Stimulated activated CD8-positive, alpha-beta memory T cell treated with anti-CD3 and anti-CD28 coated beads, Interleukin-4, amount 100 ng/mL, for 4 hours (primary cell): ENCODE results near the gene BTBD9.

Experiments
- DNase-seq, 2 donors: peaks; one replicate each; pipeline ENCODE4 v3.0.0-alpha.2; 2020; ENCODE audit warnings: low read depth in 2 of 2, low spot score in 1 of 2

BTBD9 gene

GRCh38 chr6:38639498-38640215 lies at the start of gene BTBD9:
Gene BTBD9, minus strand, starts transcription at chr6:38639929.
- peak; percentile 49 to 53 for DNase-seq

GRCh38 chr6:38688579-38689087 lies 48.9 kb upstream of the BTBD9 start:
- no peak for DNase-seq

- DNase-seq = no peak
Measured at GRCh38 chr6:38687549-38687948, 47.8 kb upstream of the BTBD9 start.

GRCh38 chr6:38687043-38687353 lies 47.3 kb upstream of the BTBD9 start:
- no peak for DNase-seq

GRCh38 chr6:38686270-38687042 lies 46.7 kb upstream of the BTBD9 start:
- no peak for DNase-seq

- DNase-seq = no peak
Measured at GRCh38 chr6:38684904-38685303, 45.2 kb upstream of the BTBD9 start.

- no peak for DNase-seq
Measured at GRCh38 chr6:38684237-38684636, 44.5 kb upstream of the BTBD9 start.

GRCh38 chr6:38681850-38682249 lies 42.1 kb upstream of the BTBD9 start:
- DNase-seq = no peak

GRCh38 chr6:38679668-38680067 lies 39.9 kb upstream of the BTBD9 start:
- DNase-seq = no peak

GRCh38 chr6:38678178-38678760 lies 38.5 kb upstream of the BTBD9 start:
- DNase-seq = no peak

- DNase-seq = no peak
Measured at GRCh38 chr6:38676974-38677544, 37.3 kb upstream of the BTBD9 start.

- DNase-seq = no peak
Measured at GRCh38 chr6:38676236-38676973, 36.7 kb upstream of the BTBD9 start.

- DNase-seq = no peak
Measured at GRCh38 chr6:38673397-38674165, 33.9 kb upstream of the BTBD9 start.

- DNase-seq = no peak
Measured at GRCh38 chr6:38671885-38672467, 32.2 kb upstream of the BTBD9 start.

GRCh38 chr6:38658418-38659167 lies 18.9 kb upstream of the BTBD9 start:
- DNase-seq = no peak

GRCh38 chr6:38656896-38657295 lies 17.2 kb upstream of the BTBD9 start:
- no peak for DNase-seq

- DNase-seq = no peak
Measured at GRCh38 chr6:38654263-38654662, 14.5 kb upstream of the BTBD9 start.

GRCh38 chr6:38651121-38651784 lies 11.5 kb upstream of the BTBD9 start:
- no peak for DNase-seq
